WERI-Rb-1 (cell line): Measurements from ENCODE around the gene EIF3F.

Experiments used
- DNase-seq: peaks from one replicate; pipeline ENCODE4 v3.0.0-alpha.2; 2020
- H3K27ac ChIP-seq: fragments of 250-450 bp; sonication (Bioruptor Pico); 2 replicates; pipeline ENCODE4 v1.5.1; 2020; ENCODE audit warnings: mild to moderate bottlenecking, moderate library complexity
- H3K27me3 ChIP-seq: fragments of 250-450 bp; sonication (Bioruptor Pico); 2 replicates; pipeline ENCODE4 v1.5.1; 2021; ENCODE audit warnings: mild to moderate bottlenecking, low read depth, moderate library complexity; ENCODE audit not compliant: insufficient read depth, severe bottlenecking
- H3K36me3 ChIP-seq: fragments of 250-450 bp; sonication (Bioruptor Pico); 2 replicates; pipeline ENCODE4 v1.5.1; 2020; ENCODE audit warnings: mild to moderate bottlenecking, moderate library complexity
- H3K4me3 ChIP-seq: 2 replicates; pipeline ENCODE4 v1.5.1; 2011; ENCODE audit warnings: low read depth, mild to moderate bottlenecking, control low read depth, low read length
- H3K9me3 ChIP-seq: fragments of 250-450 bp; sonication (Bioruptor Pico); 2 replicates; pipeline ENCODE4 v1.5.1; 2021; ENCODE audit warnings: mild to moderate bottlenecking, moderate library complexity; ENCODE audit not compliant: severe bottlenecking
- CTCF ChIP-seq: IDR thresholded peaks from 2 replicates; pipeline ENCODE4 v1.5.1; 2011; ENCODE audit warnings: low read depth, mild to moderate bottlenecking, control low read depth, inconsistent platforms, low read length

EIF3F gene

GRCh38 chr11:8034604-8035190, 47.6 kb downstream of the EIF3F start:
- Histone ChIP-seq H3K4me3 (no peak overlapping the region), H3K9me3 (no peaks in the 10 kb centered on the region), H3K36me3 (no peaks in the 10 kb centered on the region), H3K27me3 (no peaks in the 10 kb centered on the region), H3K27ac (no peak overlapping the region)
- TF ChIP-seq CTCF: no peak
- no peak for DNase-seq

- no peak for DNase-seq
- H3K36me3 ChIP-seq: no peaks in the 10 kb centered on the region
- no peak overlapping the region for H3K4me3 ChIP-seq
- TF ChIP-seq CTCF: no peak
- H3K9me3 ChIP-seq: no peaks in the 10 kb centered on the region
- H3K27me3 ChIP-seq: no peaks in the 10 kb centered on the region
- no peak overlapping the region for H3K27ac ChIP-seq
These were observed 48.2 kb downstream of the EIF3F start for GRCh38 chr11:8035200-8035855.

GRCh38 chr11:8036002-8036802, 49.1 kb downstream of the EIF3F start:
- no peak overlapping the region for H3K4me3 ChIP-seq
- no peak for TF ChIP-seq CTCF
- H3K36me3 ChIP-seq: no peaks in the 10 kb centered on the region
- H3K9me3 ChIP-seq: no peaks in the 10 kb centered on the region
- H3K27me3 ChIP-seq: no peaks in the 10 kb centered on the region
- DNase-seq: no peak
- no peak overlapping the region for H3K27ac ChIP-seq

GRCh38 chr11:8036986-8037385, 49.8 kb downstream of the EIF3F start:
- H3K27me3 ChIP-seq: no peaks in the 10 kb centered on the region
- DNase-seq: no peak
- no peaks in the 10 kb centered on the region for H3K36me3 ChIP-seq
- H3K4me3 ChIP-seq: no peak overlapping the region
- H3K9me3 ChIP-seq: no peaks in the 10 kb centered on the region
- no peak for TF ChIP-seq CTCF
- H3K27ac ChIP-seq: no peak overlapping the region

- no peaks in the 10 kb centered on the region for H3K9me3 ChIP-seq
- no peaks in the 10 kb centered on the region for H3K36me3 ChIP-seq
- H3K27ac ChIP-seq: no peak overlapping the region
- no peaks in the 10 kb centered on the region for H3K27me3 ChIP-seq
- no peak overlapping the region for H3K4me3 ChIP-seq
- no peak for DNase-seq
- TF ChIP-seq CTCF: no peak
These were observed 51.3 kb downstream of the EIF3F start for GRCh38 chr11:8038393-8038792.
